MCF 10A (cell line): ENCODE data around the gene SIX5. TPM values are rescaled to one million over a fixed set of nuclear protein-coding genes. Genes with fewer than 3 reads are reported as not detected.

ENCODE experiments used
- BruUV-seq: library from RNA; stranded (reverse); fragments of 400-500 nt; replicated peaks from 2 replicates; lab custom pipeline; 2021; lab: Mats Ljungman, UMichigan
- CTCF ChIA-PET: fragments of 300-600 bp; sonication (Branson Sonifier 250); formaldehyde crosslinking; extraction: SDS; loops from one replicate; lab custom pipeline; 2021; ENCODE audit warnings: antibody characterized with exemption, inconsistent platforms; lab: Yijun Ruan, JAX
- POLR2A ChIA-PET: fragments of 300-600, 350-650 bp; sonication (Branson Sonifier 250); formaldehyde crosslinking; extraction: SDS; loops from one replicate; lab custom pipeline; 2020; ENCODE audit warnings: antibody characterized with exemption, inconsistent platforms; lab: Yijun Ruan, JAX
- DNase-seq: peaks from one replicate; pipeline ENCODE4 v3.0.0-alpha.2; 2018; ENCODE audit not compliant: unreplicated experiment
- H3K27ac Mint-ChIP-seq: one replicate; pipeline ENCODE4 v1.8.0; 2022; ENCODE audit warnings: mild to moderate bottlenecking, low read depth, mixed read lengths; ENCODE audit not compliant: unreplicated experiment
- H3K27me3 Mint-ChIP-seq: one replicate; pipeline ENCODE4 v1.8.0; 2022; ENCODE audit warnings: mixed read lengths; ENCODE audit not compliant: insufficient read depth, unreplicated experiment
- H3K36me3 Mint-ChIP-seq: one replicate; pipeline ENCODE4 v1.8.0; 2022; ENCODE audit warnings: mild to moderate bottlenecking, moderate library complexity, mixed read lengths; ENCODE audit not compliant: insufficient read depth, unreplicated experiment
- H3K4me1 Mint-ChIP-seq: one replicate; pipeline ENCODE4 v1.8.0; 2022; ENCODE audit warnings: mixed read lengths; ENCODE audit not compliant: insufficient read depth, unreplicated experiment
- H3K4me3 Mint-ChIP-seq: one replicate; pipeline ENCODE4 v1.8.0; 2022; ENCODE audit warnings: mild to moderate bottlenecking, moderate library complexity, mixed read lengths; ENCODE audit not compliant: unreplicated experiment
- H3K9me3 Mint-ChIP-seq: one replicate; pipeline ENCODE4 v1.8.0; 2022; ENCODE audit warnings: mixed read lengths; ENCODE audit not compliant: unreplicated experiment
- intact Hi-C: fragments of 100-400 bp; cut with micrococcal nuclease; formaldehyde crosslinking; loops from 2 replicates; pipeline ENCODE4 v1.14.1; 2022
- total RNA-seq: library from RNA; stranded (reverse); gene quantifications from 2 replicates; pipeline ENCODE4 v1.2.3, GENCODE V29; 2022
- TF ChIP-seq, protein P1 (sequence below): fragments of 200-600 bp; IDR thresholded peaks from one replicate; pipeline ENCODE4 v1.8.0; 2022; ENCODE audit warnings: antibody characterized with exemption, mild to moderate bottlenecking; ENCODE audit not compliant: unreplicated experiment

The SIX5 gene
- total RNA-seq, 1 experiment from 2014 or later: 19.6 TPM

DNA sequence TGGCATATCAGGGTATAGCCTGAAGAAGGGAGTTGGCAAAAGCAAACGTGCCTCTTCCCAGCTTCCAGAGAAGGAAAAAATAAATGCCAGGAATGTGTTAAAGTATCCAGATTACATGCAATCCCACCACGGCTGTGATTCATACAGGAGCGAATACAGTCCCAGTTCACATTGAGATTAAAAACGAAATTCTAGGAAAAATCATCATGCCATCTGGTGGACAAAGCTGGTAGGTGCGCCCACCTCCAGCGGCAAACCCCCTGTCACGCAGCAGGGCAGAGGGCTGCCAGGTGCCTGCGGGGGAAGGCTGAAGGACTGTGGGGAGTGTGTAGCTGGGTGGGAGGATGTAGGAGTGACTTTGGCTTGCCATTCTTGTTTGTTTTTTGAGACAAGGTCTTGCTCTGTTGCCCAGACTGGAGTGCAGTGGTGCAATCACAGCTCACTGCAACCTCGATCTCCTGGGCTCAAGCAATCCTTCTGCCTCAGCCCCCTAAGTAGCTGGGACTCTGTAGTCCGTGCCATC lies 30.0 kb upstream of the SIX5 start:
- Mint-ChIP-seq H3K27ac (no peak overlapping the region), H3K4me3 (no peak overlapping the region), H3K4me1 (no peaks in the 10 kb centered on the region), H3K36me3 (peaks cover 6% of the 10 kb centered on the region), H3K27me3 (no peaks in the 10 kb centered on the region), H3K9me3 (no peaks in the 10 kb centered on the region)
- TF ChIP-seq, protein P1, sequence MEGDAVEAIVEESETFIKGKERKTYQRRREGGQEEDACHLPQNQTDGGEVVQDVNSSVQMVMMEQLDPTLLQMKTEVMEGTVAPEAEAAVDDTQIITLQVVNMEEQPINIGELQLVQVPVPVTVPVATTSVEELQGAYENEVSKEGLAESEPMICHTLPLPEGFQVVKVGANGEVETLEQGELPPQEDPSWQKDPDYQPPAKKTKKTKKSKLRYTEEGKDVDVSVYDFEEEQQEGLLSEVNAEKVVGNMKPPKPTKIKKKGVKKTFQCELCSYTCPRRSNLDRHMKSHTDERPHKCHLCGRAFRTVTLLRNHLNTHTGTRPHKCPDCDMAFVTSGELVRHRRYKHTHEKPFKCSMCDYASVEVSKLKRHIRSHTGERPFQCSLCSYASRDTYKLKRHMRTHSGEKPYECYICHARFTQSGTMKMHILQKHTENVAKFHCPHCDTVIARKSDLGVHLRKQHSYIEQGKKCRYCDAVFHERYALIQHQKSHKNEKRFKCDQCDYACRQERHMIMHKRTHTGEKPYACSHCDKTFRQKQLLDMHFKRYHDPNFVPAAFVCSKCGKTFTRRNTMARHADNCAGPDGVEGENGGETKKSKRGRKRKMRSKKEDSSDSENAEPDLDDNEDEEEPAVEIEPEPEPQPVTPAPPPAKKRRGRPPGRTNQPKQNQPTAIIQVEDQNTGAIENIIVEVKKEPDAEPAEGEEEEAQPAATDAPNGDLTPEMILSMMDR: peak; percentile 80
- ChIA-PET CTCF (interaction anchor here (0.5 to 2.8 kb wide), 25 partner anchors 9 to 758 kb away, joined by 3 to 20 read pairs (median 3); partner anchors contain the start of genes DMPK, RSPH6A and SIX5), POLR2A (interaction anchor here (1.0 to 2.6 kb wide), 5 partner anchors 14 to 107 kb away, joined by 3 to 41 read pairs (median 6); partner anchors contain the start of genes DMPK, QPCTL, SIX5 and SNRPD2)
- no TSS peak for BruUV-seq
- peak; percentile 77 for DNase-seq
- intact Hi-C loops: loop anchor here (1.0 kb wide), 1 partner anchor 29 kb away; no protein-coding TSS in a partner anchor

DNA sequence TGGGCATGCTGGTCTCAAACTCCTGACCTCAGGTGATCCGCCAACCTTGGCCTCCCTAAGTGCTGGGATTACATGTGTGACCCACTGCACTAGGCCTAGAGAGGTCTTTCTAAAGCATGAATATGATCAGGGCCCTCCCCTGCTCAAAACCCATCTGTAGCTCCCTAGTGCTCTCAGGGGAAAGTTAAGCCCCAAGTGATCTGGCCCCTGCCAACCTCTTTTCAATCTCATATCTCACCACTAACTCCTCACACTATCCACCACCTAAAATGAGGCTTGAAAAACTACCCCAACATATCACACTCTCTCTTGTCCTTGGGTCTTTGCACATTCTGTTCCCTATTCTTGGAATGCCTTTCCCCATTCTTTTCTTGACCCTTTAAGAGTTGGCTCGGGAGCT lies 25.6 kb upstream of the SIX5 start:
- no peak for DNase-seq
- H3K9me3 Mint-ChIP-seq: no peaks in the 10 kb centered on the region
- TF ChIP-seq, protein P1: no peak
- H3K27ac Mint-ChIP-seq: peak overlapping the region; percentile 13
- ChIA-PET POLR2A (interaction anchor here (1.2 kb wide), 1 partner anchor 25 kb away, joined by 8 read pairs; the partner anchor contains the start of gene SIX5), CTCF (interaction anchor here (0.6 to 1.5 kb wide), 3 partner anchors 10 to 25 kb away, joined by 3 to 7 read pairs (median 4); partner anchors contain the start of gene SIX5)
- H3K4me1 Mint-ChIP-seq: peaks cover 28% of the 10 kb centered on the region
- no peak overlapping the region for H3K4me3 Mint-ChIP-seq
- intact Hi-C loops: no loop called here
- peaks cover 5% of the 10 kb centered on the region for H3K36me3 Mint-ChIP-seq
- no TSS peak for BruUV-seq
- H3K27me3 Mint-ChIP-seq: no peaks in the 10 kb centered on the region

DNA sequence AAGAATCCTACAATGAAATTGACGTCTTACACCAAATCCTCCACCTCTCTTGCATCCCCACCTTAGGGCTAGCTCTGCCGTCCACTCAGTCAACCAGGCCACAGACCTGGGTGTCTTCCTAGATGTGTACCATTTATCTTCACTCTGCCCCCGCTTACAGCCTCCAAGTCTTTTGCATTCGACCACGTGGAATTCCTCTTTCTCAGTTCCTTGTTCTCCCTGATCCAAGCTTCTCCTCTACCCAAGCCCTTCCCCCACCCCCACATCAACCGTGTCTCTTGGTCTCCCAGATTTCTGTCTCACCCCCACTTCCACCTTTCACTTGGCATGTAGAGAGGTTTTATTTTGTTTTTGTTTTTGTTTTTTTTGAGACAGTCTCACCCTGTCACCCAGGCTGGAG lies 24.8 kb upstream of the SIX5 start:
- BruUV-seq: no TSS peak
- TF ChIP-seq, protein P1: no peak
- Mint-ChIP-seq H3K4me1 (peaks cover 28% of the 10 kb centered on the region), H3K9me3 (no peaks in the 10 kb centered on the region), H3K27ac (peak overlapping the region; percentile 90), H3K27me3 (no peaks in the 10 kb centered on the region), H3K4me3 (no peak overlapping the region), H3K36me3 (peaks cover 13% of the 10 kb centered on the region)
- DNase-seq: no peak
- CTCF ChIA-PET: interaction anchor here (1.5 kb wide), 1 partner anchor 23 kb away, joined by 7 read pairs; no protein-coding TSS in a partner anchor
- POLR2A ChIA-PET: interaction anchor here (0.7 to 2.8 kb wide), 5 partner anchors 16 to 1311 kb away, joined by 4 to 30 read pairs (median 8); partner anchors contain the start of gene SIX5
- intact Hi-C loops: no loop called here

DNA sequence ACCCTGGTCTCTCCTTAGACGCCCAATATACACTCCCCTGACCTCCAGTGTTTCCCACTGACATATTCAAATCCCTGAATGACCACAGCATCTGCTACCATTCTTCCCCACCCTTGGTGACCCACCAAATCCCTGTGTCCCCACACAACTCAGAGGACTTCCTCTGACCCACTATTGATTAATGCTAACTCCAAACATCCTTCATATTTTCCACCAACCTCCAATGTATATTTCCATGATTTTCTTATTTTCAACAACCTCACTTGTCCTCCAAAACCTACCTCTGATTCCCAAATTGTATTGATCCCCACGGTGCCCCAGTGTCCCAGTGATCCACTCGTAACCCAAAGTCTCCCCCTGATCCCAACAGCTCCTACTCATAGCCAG lies 24.1 kb upstream of the SIX5 start:
- CTCF ChIA-PET: interaction anchor here (0.6 kb wide), 1 partner anchor 89 kb away, joined by 4 read pairs; no protein-coding TSS in a partner anchor
- POLR2A ChIA-PET: interaction anchor here (0.6 to 3.0 kb wide), 12 partner anchors 9 to 162 kb away, joined by 3 to 30 read pairs (median 4); partner anchors contain the start of genes DMPK, QPCTL, SIX5 and SNRPD2
- intact Hi-C loops: no loop called here
- no peak for DNase-seq
- BruUV-seq: no TSS peak
- peaks cover 28% of the 10 kb centered on the region for H3K4me1 Mint-ChIP-seq
- H3K36me3 Mint-ChIP-seq: peaks cover 20% of the 10 kb centered on the region
- H3K4me3 Mint-ChIP-seq: peak overlapping the region; percentile 78
- peak overlapping the region; percentile 90 for H3K27ac Mint-ChIP-seq
- no peaks in the 10 kb centered on the region for H3K27me3 Mint-ChIP-seq
- no peaks in the 10 kb centered on the region for H3K9me3 Mint-ChIP-seq
- TF ChIP-seq, protein P1: no peak
